Measurements from ENCODE around the gene MTIF3.
"Not testable (repeated sequence)": the region's sequence is repeated elsewhere in the genome, so short reads cannot be mapped to it uniquely, and the experiment has no call there.

MTIF3 gene

DNA sequence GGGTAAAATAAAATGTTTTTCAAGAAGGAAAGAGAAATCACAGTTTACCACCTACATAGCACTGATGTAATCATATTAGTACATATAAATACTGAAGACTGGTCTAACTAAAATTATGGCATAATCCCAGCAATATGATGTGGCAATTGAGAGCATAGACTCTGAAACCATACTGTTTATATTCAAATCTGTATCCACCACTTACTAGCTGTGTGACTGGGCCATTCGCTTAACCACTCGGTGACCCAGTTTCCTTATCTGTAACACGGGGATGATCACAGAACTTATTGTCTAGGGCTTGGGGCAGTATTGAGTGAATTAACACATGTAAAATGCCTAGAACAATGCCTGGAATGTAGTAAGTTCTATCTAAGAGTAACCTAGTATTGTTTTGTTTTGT, 39.0 kb downstream of the MTIF3 start:
- DNase-seq (ENCODE audit: low read depth): no peak

DNA sequence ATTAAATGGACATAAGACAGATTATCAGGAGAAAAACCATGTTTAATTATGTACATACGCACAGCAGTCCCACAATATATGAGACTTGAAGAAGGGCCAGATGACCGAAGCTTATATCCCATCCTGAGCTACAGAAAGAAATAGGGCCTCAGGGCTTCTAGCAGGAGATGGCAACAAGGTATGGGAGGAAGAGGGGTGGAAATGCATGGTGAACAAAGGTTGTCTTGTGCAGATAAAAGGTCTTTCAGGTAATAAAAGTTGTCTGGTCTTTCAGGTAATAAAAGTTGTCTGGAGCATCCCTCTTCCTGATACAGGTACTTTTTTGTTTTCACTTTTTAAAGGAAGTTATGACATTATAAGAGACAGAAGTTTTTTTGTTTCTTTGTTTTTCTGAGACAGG, 41.4 kb downstream of the MTIF3 start:
- DNase-seq (ENCODE audit: low read depth): no peak

DNA sequence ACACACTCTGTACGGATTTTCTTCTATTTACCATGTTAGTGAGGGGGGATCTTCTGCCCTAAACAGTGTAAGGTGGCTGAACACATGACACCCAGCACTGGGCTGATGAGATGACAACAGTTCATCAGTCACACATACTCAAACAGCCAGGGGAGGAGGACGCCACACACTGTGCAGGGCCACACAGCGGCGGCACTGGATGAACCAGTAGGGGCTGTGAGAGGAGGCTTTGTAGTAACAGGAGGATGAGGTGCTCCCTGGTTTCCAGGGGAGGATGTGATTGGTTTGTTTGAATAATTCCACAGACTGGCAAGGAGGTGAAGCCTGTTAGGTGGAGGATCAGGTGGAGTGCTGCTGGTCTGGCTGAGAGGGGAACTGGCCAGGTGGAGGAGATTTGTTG, 42.3 kb downstream of the MTIF3 start:
- no peak for DNase-seq (ENCODE audit: low read depth)

DNA sequence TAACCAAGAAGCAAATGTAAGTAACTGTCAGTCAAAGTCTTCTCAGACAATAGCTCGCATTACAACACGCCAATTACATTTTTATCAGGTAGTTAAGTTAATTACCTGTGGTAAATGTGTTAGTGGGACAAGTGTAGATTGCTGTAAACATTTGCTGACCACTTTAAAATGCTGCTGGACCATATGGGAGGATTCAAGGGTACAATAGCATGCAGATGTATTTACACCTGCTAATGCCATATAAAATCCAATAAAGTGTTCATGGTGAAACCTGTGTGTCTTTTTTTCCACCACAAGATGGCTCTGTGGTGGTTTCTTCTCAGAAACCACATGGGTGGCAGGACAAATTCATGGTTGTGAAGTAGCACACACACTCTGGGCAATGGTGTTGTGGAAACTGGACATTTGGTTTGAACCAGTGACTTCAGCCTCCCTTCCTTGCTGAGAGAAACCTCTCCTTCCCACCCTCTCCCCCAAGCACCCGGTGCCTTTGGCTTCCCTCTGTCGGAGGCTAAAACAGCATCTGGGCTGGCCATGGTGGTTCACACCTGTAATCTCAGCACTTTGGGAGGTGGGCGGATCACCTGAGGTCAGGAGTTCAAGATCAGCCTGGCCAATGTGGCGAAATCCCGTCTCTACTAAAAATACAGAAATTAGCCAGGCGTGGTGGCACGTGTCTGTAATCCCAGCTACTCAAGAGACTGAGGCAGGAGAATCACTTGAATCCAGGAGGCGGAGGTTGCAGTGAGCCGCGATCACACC, 44.0 kb downstream of the MTIF3 start:
- no peak for DNase-seq (ENCODE audit: low read depth)

DNA sequence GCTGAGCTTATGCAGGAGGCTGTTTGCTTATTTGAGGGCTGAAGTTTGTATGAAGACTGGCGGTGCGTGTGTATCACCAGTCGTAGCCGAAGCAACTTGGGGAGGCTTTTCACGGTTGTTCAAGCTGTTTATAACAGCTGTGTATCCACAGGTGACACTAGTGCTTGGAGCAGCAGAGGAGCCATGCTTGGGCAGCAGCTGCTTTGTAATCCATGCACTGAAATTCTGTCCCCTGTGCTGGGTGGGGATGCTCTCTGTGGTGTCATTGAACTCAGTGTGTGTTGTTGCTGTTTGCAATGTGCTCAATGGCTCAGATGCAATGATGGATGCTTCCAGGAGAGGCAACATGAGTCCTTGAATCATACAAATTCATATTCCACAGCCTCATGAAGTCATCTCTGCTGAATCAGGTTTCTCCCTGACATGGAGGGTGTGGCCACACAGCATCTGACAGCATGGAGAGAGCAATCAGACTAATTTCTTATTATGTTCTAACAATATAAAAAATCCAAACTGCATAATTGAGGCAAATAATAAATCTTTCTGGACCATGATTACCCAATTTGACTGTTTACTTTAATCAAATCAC, 44.7 kb downstream of the MTIF3 start:
- DNase-seq (ENCODE audit: low read depth): no peak

GRCh38 chr13:27404680-27405079, 45.7 kb downstream of the MTIF3 start:
- no peak for DNase-seq (ENCODE audit: low read depth)

DNA sequence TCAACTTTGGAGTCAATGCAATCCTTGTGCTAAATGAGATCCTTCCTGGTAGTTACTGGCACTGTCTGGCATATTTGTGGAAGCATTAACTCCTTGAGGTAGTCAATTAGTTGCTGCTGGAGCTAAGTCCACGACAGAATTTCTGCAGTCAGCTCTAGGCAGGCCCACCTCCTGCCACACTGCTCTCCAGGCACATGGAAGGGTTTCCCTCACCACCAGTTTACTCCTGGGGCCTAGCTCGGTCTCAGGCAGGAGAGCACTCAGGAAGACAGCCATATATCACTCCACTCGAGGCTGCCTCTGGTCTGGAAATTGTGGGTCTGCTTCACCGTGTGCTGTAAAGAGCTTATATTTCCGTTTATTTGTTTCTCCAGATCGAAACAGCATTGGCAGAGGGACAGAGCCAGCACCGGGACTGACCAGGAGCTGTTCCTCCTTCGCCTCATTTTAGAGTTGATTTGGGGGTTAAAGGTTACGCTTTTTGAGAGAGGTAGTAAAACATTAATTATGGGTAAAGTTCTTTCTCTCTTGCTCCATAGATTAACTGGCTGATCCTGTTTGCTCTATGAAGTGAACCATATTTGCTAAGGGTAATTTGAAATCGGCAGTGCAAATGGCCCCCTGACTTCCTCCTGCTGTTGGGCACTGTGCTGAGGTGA, 46.5 kb downstream of the MTIF3 start:
- no peak for DNase-seq (ENCODE audit: low read depth)

- DNase-seq (ENCODE audit: low read depth): no peak
Measured at GRCh38 chr13:27403203-27403678, 47.1 kb downstream of the MTIF3 start.

- DNase-seq (ENCODE audit: low read depth): no peak
Measured at GRCh38 chr13:27401210-27401609, 49.2 kb downstream of the MTIF3 start.

GRCh38 chr13:27400405-27400804, 50.0 kb downstream of the MTIF3 start:
- not testable (repeated sequence) for DNase-seq (ENCODE audit: low read depth)

DNA sequence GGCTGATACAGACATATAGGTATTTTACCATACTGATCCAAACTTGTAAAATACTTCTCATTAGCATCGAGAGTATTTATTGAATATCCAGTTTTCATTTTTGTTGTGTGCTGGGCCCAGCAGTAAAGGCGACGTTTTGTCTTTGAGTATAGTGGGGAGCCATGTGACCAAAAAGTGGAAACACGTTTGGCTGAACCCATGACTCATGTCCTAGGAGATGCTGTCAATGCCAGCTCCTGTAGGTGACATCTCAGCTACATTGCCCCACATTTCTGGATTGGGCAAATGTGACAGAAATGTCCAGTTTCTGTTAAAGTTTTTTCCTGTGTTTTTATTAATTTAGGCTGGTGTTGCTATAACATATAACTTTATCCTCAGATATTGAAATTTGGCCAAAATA, 52.0 kb downstream of the MTIF3 start:
- no peak for DNase-seq (ENCODE audit: low read depth)

DNA sequence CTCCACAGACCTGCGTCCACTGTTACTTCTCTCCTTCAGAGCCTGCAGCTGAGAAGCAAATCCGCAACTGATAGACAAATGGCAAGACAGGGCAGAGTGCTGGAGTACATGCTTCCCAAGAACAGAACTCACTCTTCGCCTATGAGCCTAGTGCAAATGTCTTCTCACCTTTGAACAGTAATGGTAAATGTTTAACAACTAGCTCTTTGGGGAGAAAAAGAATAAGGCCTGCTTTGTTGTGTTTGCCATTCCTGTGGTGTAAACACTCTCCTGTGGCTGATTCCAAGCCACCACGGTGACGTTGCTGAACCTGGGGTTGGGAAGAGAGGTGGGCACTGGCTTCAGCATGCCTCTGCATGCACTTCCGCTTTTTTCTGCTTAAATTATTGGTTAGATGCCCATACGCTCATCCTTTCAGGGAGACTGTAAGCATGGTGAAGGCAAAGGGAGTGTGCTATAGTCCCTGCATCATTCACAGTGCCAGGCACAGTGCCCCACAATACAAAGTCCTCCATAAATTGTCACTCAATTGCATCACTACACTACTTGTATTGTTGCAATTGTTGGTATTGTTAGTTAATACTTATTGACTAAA, 54.0 kb downstream of the MTIF3 start:
- no peak for DNase-seq (ENCODE audit: low read depth)

DNA sequence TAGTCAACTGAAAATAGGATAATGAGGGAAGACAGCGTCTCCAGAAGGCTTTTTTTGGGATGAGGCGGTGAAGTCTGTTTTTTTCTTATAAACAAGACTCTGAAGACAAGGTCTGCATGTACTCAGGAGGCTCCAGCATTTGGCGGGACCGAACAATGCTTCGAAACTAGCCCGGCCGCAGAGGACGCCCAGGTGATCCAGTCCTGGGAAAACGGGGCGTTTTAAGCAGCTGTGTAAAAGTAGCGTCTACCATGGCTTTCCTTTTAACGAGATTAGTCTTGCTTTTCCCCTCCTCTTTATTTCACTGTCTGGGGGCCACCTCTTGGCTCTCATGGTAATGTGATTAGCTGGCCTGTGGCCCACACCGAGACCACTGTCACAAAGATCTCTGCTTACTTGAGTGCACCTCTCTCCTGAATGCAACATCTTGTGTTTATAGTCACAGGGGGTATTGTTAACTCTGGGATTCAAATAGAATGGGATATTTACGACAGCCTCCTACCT, 55.3 kb downstream of the MTIF3 start:
- no peak for DNase-seq (ENCODE audit: low read depth)

DNA sequence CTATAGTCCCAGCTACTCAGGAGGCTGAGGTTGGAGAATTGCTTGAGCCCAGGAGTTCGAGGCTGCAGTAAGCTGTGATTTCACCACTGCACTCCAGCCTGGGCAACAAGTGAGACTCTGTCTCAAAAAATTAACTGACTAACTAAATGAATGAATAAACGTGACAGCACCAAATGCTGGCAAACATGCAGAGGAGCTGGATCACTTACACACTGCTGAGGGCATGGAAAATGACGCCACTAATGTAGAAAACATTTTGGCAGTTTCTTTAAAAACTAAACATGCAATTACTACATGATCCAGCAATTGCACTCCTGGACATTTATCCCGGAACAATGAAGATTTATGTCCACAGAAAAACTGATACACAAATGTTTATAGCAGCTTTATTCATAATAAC, 57.3 kb downstream of the MTIF3 start:
- DNase-seq (ENCODE audit: low read depth): no peak

DNA sequence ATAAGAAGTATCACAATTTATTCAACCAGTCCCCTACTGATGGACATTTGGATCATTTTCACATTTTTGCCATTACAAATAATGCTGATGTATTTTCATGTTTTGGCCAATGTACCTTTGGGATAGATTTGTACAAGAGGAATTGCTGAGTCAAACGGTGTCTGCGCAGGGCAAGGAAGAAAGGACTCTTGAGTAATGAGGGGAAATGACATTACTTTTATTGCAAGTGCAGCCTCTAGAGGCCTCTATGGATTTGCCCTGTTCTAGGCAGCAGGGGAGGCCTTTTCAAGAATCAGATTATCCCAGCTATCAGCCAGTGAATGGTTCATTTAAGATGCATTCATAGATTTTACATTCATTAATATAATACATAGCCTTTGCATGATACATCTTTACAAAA, 58.9 kb downstream of the MTIF3 start:
- no peak for DNase-seq (ENCODE audit: low read depth)

GRCh38 chr13:27389891-27390290, 60.5 kb downstream of the MTIF3 start:
- DNase-seq (ENCODE audit: low read depth): no peak

DNA sequence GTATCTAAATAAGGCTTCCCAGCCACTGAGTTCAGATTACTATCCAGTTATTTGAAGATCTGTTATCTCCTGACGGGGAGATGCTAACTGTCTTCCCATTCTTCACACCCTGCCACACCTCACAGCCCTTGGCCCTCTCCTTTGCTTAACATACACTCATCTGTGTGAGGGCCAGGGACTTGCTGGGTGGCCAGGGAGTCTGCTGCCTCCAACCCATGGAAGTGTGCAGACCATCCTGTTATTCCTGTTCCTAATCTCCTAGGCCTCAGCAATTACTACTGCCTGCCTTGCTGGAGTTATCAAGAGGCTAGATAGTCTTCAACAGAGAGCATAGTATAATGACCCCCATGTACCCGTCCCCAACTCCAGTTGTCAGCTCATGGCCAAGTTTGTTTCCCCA, 62.1 kb downstream of the MTIF3 start:
- no peak for DNase-seq (ENCODE audit: low read depth)

Measured in stimulated activated CD8-positive, alpha-beta memory T cell treated with anti-CD3 and anti-CD28 coated beads, Interleukin-4, amount 100 ng/mL, for 24 hours (primary cell).